Measurements from ENCODE around the gene IPO4. TPM values are rescaled to one million over a fixed set of nuclear protein-coding genes. Genes with fewer than 3 reads are reported as not detected.
A peak's percentile ranks its signal among the peaks of the same experiment; 100 is the strongest.

The IPO4 gene
- total RNA-seq, 4 donors from 2014 or later = 32.9 to 55.1 (median 40.4) TPM

DNA sequence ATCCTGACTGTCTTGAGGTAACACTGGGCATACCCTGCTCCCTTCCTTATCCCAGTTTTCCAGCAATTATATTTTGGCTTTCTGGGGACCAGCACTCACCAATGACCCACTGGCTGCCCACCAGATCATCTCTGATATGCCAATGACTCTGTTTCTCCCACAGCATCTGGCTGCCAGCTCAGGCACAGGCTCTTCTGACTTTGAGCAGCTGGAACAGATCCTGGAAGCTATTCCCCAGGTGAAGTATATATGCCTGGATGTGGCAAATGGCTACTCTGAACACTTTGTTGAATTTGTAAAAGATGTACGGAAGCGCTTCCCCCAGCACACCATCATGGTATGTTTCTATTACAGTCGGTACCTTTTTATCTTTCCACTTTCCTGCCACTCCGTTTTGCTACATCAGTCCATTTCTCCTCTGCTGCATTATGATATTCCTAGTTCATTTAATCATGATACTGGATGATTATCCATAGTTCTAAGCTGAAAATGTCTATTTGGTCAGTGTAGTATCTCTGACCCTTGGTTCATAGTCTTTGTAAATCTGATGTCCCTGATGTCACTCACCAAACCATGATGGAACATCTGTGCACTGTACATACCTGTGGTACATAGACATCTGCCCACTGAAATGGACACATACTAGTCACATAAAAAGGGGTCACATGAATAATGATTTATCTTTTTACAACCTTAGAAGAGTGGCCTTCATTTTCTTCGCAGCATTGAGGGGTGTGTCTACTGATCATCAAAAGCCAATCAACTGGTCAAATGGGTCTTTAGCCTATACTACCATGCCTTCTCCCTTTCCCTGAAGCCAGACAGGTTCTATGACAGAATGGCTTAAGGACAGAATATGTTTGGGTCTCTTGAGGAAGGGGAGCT, 47.4 kb upstream of the IPO4 start:
- no peak overlapping the region for H3K4me3 ChIP-seq
- DNase-seq = no peak
- H3K9me3 ChIP-seq = no peaks in the 10 kb centered on the region
- no peak overlapping the region for H3K27ac ChIP-seq
- intact Hi-C loops (cut with DNase I) = no loop called here
- H3K36me3 ChIP-seq = peaks cover 10 to 65% (median 26%) of the 10 kb centered on the region in 3 donors
- TF ChIP-seq, protein P1, sequence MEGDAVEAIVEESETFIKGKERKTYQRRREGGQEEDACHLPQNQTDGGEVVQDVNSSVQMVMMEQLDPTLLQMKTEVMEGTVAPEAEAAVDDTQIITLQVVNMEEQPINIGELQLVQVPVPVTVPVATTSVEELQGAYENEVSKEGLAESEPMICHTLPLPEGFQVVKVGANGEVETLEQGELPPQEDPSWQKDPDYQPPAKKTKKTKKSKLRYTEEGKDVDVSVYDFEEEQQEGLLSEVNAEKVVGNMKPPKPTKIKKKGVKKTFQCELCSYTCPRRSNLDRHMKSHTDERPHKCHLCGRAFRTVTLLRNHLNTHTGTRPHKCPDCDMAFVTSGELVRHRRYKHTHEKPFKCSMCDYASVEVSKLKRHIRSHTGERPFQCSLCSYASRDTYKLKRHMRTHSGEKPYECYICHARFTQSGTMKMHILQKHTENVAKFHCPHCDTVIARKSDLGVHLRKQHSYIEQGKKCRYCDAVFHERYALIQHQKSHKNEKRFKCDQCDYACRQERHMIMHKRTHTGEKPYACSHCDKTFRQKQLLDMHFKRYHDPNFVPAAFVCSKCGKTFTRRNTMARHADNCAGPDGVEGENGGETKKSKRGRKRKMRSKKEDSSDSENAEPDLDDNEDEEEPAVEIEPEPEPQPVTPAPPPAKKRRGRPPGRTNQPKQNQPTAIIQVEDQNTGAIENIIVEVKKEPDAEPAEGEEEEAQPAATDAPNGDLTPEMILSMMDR (IDR thresholded peaks at IDR 0.05) = no peak
- no peak for TF ChIP-seq POLR2A (IDR thresholded peaks at IDR 0.05)
- 88% methylated on average over 5 of the region's 5 CpGs for WGBS, 2 donors
- H3K27me3 ChIP-seq = no peaks in the 10 kb centered on the region
- H3K4me1 ChIP-seq = peaks cover 29 to 69% (median 40%) of the 10 kb centered on the region in 3 donors

DNA sequence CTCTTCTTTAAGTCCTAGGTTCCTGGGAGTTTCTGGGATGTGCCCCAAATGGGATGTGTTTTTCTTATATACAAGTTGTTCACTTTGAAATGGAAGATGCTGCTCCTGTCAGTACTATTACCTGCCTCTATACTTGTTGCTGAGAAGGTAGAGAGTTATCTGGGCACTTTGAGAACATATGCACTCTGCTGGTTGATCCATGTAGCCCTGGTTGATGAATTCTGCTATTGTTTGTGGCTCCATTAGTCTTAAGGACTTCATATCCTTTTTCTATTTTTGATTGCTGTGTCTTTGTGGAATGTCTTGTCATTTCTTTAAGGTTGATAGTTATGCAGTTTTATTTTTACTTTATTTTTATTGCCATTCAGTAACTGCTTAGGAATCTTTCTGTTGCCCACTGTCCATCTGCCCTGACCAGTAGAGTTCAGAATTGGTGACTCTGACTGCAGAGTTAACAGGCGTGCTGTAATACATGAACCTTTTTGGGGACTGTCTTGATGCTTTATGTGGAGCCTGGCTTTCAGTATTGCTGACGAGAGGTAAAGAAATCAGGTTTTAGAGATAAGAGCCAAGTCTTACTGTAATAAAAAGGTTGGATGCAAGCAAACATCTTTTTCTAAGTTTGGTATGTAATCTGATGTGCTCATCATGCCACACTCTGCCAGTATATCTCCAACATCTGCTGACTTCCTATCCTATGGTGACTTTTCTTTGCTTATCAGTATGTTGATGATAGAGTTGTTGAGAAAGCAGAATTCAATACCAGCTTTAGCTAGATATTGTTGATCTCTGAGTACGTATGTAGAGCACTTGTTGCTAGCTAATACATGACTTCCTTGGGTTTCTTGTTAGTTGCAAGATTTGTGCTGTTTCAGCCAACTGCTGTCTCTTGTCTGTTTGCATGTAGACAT, 45.7 kb upstream of the IPO4 start:
- no peaks in the 10 kb centered on the region for H3K27me3 ChIP-seq
- peaks cover 0 to 48% (median 14%) of the 10 kb centered on the region in 3 donors for H3K36me3 ChIP-seq
- H3K9me3 ChIP-seq = no peaks in the 10 kb centered on the region
- intact Hi-C loops (cut with DNase I) = no loop called here
- peaks cover 20 to 64% (median 33%) of the 10 kb centered on the region in 3 donors for H3K4me1 ChIP-seq
- peak overlapping the region in 2 of 4 donors; percentile 38 to 86 for H3K27ac ChIP-seq
- 91 to 92% methylated on average over 3 of the region's 3 CpGs for WGBS, 2 donors
- no peak overlapping the region for H3K4me3 ChIP-seq
- TF ChIP-seq, protein P1 (IDR thresholded peaks at IDR 0.05) = no peak
- TF ChIP-seq POLR2A (IDR thresholded peaks at IDR 0.05) = no peak
- no peak for DNase-seq

- Histone ChIP-seq H3K4me3 (peak overlapping the region in 3 of 4 donors; percentile 68 to 97 (median 74)), H3K4me1 (peaks cover 20 to 56% (median 33%) of the 10 kb centered on the region in 3 donors), H3K36me3 (peaks cover 0 to 40% (median 14%) of the 10 kb centered on the region in 3 donors), H3K27me3 (no peaks in the 10 kb centered on the region), H3K27ac (peak overlapping the region; percentile 86 to 97 (median 88)), H3K9me3 (no peaks in the 10 kb centered on the region)
- WGBS, 2 donors = 75 to 92% methylated on average over 2 of the region's 2 CpGs
- no peak for DNase-seq
- intact Hi-C loops (cut with DNase I) = no loop called here
- TF ChIP-seq POLR2A (IDR thresholded peaks at IDR 0.05) = no peak
- TF ChIP-seq, protein P1 (IDR thresholded peaks at IDR 0.05) = no peak
Measured at GRCh38 chr14:24233538-24233866, 44.9 kb upstream of the IPO4 start.

DNA sequence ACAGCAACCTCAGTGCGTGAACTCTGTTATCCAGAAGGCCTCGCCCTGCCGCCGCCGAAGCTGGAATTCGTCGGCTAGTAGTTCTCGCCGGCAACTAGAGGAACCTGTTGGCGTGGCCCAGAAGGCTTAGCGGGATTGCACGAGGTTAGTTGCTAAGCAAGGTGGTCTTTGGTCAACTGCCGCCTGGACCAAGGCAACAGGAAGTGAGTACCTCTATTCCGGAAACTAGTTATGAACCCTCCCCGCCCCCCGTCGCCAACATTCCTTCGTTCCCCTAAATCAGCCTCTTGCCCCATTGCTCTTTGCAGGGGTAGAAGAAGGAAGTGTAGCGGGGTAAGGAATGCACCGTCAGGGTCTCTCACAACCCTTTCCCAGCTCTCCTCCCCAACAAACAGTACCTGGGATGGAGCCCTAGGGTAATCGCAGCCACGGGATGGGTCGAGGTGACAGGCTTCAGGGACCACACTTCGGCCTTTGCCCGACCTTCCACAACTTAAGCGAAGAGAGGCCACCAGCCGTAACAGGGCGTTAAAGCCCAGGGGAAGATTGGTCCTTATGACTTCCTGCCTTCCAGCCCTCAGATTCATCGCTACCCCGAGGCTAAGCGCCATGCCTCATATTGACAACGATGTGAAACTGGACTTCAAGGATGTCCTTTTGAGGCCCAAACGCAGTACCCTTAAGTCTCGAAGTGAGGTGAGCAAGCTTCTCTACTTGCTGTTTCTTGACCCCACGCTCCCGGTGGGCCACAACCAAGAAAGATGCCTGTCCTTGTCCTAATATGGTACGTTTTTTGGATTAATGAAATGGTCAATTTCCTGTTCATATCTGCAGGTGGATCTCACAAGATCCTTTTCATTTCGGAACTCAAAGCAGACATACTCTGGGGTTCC, 44.3 kb upstream of the IPO4 start, which contains the start of gene GMPR2:
Gene GMPR2 (plus strand): TSS at position 285 of the 893 bp plus-strand sequence. CDS start 325 bp downstream, at position 610.
- DNase-seq = no peak
- Histone ChIP-seq H3K4me3 (peak within 1 kb of the TSS; percentile 60 to 97 (median 71)), H3K27me3 (no peaks in the 10 kb centered on the region), H3K9me3 (no peaks in the 10 kb centered on the region), H3K4me1 (peaks cover 20 to 50% (median 33%) of the 10 kb centered on the region in 3 donors), H3K27ac (peak within 1 kb of the TSS; percentile 86 to 97 (median 88)), H3K36me3 (peaks cover 0 to 40% (median 12%) of the 10 kb centered on the region in 3 donors)
- 2 to 7% methylated on average over 17 to 26 of the region's 38 CpGs for WGBS, 2 donors
- TF ChIP-seq, protein P1 (IDR thresholded peaks at IDR 0.05) = no peak
- no peak for TF ChIP-seq POLR2A (IDR thresholded peaks at IDR 0.05)
- intact Hi-C loops (cut with DNase I) = no loop called here
